NT2/D1 (cell line): ENCODE measurements around the gene FOXP1.

ENCODE experiments used
- SUZ12 ChIP-seq: IDR thresholded peaks from 2 replicates; pipeline ENCODE4 v1.6.1; 2011; ENCODE audit not compliant: insufficient read length, insufficient read depth; ENCODE audit errors: extremely low read depth
- ZNF274 ChIP-seq: IDR thresholded peaks from 2 replicates; pipeline ENCODE4 v1.6.1; 2011; ENCODE audit warnings: mild to moderate bottlenecking, low read depth, low read length

DNA sequence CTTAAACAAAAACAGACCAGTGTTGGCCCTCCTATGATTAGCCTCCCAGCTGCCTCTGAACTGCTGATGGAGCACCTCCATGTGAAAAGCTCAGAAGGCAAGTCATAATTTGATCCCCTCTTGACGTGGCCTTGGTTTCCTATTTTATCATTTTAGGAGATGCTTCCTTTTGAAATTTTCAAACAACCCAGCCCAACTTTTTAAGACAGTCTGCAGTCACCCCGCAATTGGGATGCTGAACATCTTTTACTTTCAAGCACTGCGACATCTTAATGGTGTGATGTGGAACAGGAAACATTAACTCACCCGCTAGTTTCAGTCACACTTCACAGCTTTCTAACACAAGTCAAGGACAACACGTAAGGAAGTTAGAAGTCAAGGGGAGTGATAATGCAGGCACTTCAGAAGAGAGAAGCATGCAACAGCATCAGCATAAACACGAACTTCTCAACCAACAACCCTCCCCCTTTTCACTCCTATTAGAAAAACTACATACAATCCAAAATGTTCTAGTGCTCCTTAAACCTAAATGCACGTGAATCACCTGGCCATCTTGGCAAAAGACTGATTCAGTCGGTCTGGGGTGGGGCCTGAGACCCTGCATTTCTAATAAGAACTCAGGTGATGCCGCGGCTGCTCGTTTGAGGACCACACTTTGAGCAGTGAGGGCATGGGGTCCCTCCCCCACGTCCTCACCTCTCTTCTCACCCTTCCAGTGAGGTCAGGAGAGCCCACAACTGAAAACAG lies 161.5 kb downstream of the FOXP1 start:
- TF ChIP-seq SUZ12 (no peak), ZNF274 (no peak)
